ENCODE results near the gene SH3BGRL3. TPM values are rescaled to one million over a fixed set of nuclear protein-coding genes. Genes with fewer than 3 reads are reported as not detected.

The SH3BGRL3 gene
- total and polyA plus RNA-seq, 2 of the 13 experiments (the other 11 are each of a cell fraction or from before 2014, with no cell fraction given), result 11.4 to 12.2 TPM

DNA sequence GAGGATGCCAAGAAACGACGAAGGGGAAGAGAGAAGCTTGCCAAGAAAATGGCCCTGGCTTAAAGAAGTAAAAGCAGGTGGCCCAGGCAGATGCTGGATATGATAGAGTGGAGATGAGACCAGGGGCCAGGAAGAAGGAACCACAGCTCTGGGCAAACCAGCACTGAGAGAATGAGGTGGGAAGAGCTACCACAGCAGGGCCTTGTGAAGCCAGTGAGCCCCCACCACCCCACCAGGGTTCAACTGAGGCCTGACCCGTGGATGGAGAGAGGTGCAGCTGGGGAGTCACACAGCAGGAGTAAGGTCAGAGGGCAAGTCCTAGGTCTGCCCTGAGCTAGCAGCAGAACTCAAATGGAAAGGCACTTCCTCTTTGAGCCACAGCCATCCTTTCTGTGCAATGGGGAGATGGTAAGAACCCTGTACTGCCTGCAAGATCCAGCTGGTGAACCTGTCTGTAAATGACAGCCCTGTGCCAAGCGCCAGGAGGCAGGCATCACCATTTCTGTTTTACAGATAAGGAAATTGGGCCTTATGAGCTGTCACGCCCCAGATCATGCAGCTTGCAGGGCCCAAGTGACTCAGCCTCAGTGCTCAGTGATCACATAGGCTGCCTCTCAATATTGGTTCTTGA is 8.5 kb downstream of the SH3BGRL3 start:
- no peak overlapping the region for H3K4me2 ChIP-seq (ENCODE audit: low read depth, low read length)
- H3K36me3 ChIP-seq (replicated peaks in 1 of 2; ENCODE audit: control insufficient read depth in 1 of 2, insufficient read depth in 2 of 2, low read length in 2 of 2), result no peaks in the 10 kb centered on the region; a peak in 1 of 5 replicates
- no peaks in the 10 kb centered on the region for H3K9me3 ChIP-seq (ENCODE audit: low read length)
- no peaks in the 10 kb centered on the region for H3K79me2 ChIP-seq (ENCODE audit: insufficient read depth, low read length)
- 67% methylated on average over 3 of the region's 5 CpGs for WGBS (ENCODE audit: low lambda C conversion rate)
- no peaks in the 10 kb centered on the region for H3K4me1 ChIP-seq (ENCODE audit: insufficient read depth, low read length)
- no peak overlapping the region for H3K4me3 ChIP-seq (replicated peaks in 1 of 3; ENCODE audit: insufficient read depth in 1 of 3, low read depth in 2 of 3, low read length in 3 of 3)
- no peaks in the 10 kb centered on the region for H4K20me1 ChIP-seq (ENCODE audit: insufficient read depth, low read length)
- in situ Hi-C loops (cut with HindIII; ENCODE audit: extremely low pct_ligation_motif_present, low pct_unique_long_range_greater_than_20kb), result loop anchor here (5.0 kb wide), 1 partner anchor 74 kb away; no protein-coding TSS in a partner anchor
- FAIRE-seq (no peak), ATAC-seq (no peak), DNase-seq (ENCODE audit: low spot score) (no peak)
- CTCF ChIA-PET (ENCODE audit: low intra/inter-chr PET ratio, low total read pairs), result no interaction called here
- no TSS peak for BruUV-seq (replicated peaks)
- POLR2A ChIA-PET, result no interaction called here
- no peak overlapping the region for H3K27ac ChIP-seq (ENCODE audit: extremely low read length, insufficient read depth, low read length)
- no peak overlapping the region for H3K9ac ChIP-seq (ENCODE audit: insufficient read depth, low read depth, low read length)
- no peak overlapping the region for H2AFZ ChIP-seq (ENCODE audit: low read length)
- H3K27me3 ChIP-seq (ENCODE audit: control insufficient read depth in 1 of 2, insufficient read depth in 2 of 2, low read length in 2 of 2), result no peaks in the 10 kb centered on the region
- intact Hi-C loops (cut with micrococcal nuclease; ENCODE audit: unreplicated experiment), result no loop called here
- no peak for TF ChIP-seq ESRRA (CRISPR knock-in tag; IDR thresholded peaks at IDR 0.05; ENCODE audit: low read depth)
- no peak for TF ChIP-seq RBAK (CRISPR knock-in tag; IDR thresholded peaks at IDR 0.05)
- no peak for TF ChIP-seq ZNF816 (CRISPR knock-in tag; IDR thresholded peaks at IDR 0.05; ENCODE audit: borderline replicate concordance)
- TF ChIP-seq, protein P1, sequence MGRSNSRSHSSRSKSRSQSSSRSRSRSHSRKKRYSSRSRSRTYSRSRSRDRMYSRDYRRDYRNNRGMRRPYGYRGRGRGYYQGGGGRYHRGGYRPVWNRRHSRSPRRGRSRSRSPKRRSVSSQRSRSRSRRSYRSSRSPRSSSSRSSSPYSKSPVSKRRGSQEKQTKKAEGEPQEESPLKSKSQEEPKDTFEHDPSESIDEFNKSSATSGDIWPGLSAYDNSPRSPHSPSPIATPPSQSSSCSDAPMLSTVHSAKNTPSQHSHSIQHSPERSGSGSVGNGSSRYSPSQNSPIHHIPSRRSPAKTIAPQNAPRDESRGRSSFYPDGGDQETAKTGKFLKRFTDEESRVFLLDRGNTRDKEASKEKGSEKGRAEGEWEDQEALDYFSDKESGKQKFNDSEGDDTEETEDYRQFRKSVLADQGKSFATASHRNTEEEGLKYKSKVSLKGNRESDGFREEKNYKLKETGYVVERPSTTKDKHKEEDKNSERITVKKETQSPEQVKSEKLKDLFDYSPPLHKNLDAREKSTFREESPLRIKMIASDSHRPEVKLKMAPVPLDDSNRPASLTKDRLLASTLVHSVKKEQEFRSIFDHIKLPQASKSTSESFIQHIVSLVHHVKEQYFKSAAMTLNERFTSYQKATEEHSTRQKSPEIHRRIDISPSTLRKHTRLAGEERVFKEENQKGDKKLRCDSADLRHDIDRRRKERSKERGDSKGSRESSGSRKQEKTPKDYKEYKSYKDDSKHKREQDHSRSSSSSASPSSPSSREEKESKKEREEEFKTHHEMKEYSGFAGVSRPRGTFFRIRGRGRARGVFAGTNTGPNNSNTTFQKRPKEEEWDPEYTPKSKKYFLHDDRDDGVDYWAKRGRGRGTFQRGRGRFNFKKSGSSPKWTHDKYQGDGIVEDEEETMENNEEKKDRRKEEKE (IDR thresholded peaks at IDR 0.05), result no peak
- no peak for TF ChIP-seq XBP1 (CRISPR knock-in tag; IDR thresholded peaks at IDR 0.05)
- no peak for TF ChIP-seq ZNF101 (CRISPR knock-in tag; IDR thresholded peaks at IDR 0.05; ENCODE audit: borderline replicate concordance, low read depth)
- TF ChIP-seq SNRNP70 (IDR thresholded peaks at IDR 0.05; ENCODE audit: low read depth, low read length), result no peak
- no peak for TF ChIP-seq ZNF235 (CRISPR knock-in tag; IDR thresholded peaks at IDR 0.05; ENCODE audit: borderline replicate concordance)
- no peak for TF ChIP-seq SOX6 (IDR thresholded peaks at IDR 0.05)
- TF ChIP-seq SOX6 (CRISPR knock-in tag; IDR thresholded peaks at IDR 0.05), result no peak
- TF ChIP-seq GFI1 (CRISPR knock-in tag; IDR thresholded peaks at IDR 0.05; ENCODE audit: borderline replicate concordance), result no peak
- no peak for TF ChIP-seq CHCHD3 (CRISPR knock-in tag; IDR thresholded peaks at IDR 0.05)
- no peak for TF ChIP-seq RBM39 (IDR thresholded peaks at IDR 0.05; ENCODE audit: low read depth, low read length, poor library complexity, severe bottlenecking)
